Right cardiac atrium (tissue), 5 donors: ENCODE measurements around the gene SLC25A33. TPM values are rescaled to one million over a fixed set of nuclear protein-coding genes. Genes with fewer than 3 reads are reported as not detected.
"Not testable (repeated sequence)": the region's sequence is repeated elsewhere in the genome, so short reads cannot be mapped to it uniquely, and the experiment has no call there.

Experiments used
- ATAC-seq, 2 donors: fragments of 200-7000 bp; cut with Tn5 transposase; one replicate each; pipeline versions ENCODE4 v1.8.0 to v1.9.1; 2020; ENCODE audit warnings: moderate library complexity in 2 of 2, mild to moderate bottlenecking in 1 of 2
- DNase-seq, 3 donors: peaks; one replicate each; pipeline ENCODE4 v3.0.0-alpha.2; 2020
- H3K27ac ChIP-seq: one replicate; pipeline ENCODE4 v1.5.1; 2013; ENCODE audit warnings: mild to moderate bottlenecking, low read length, control low read depth, moderate library complexity
- H3K27me3 ChIP-seq: one replicate; pipeline ENCODE4 v1.6.1; 2013; ENCODE audit not compliant: control insufficient read depth, insufficient read depth
- H3K4me1 ChIP-seq: one replicate; pipeline ENCODE4 v1.6.1; 2013; ENCODE audit warnings: low read length; ENCODE audit not compliant: control insufficient read depth, insufficient read depth
- H3K4me3 ChIP-seq: one replicate; pipeline ENCODE4 v1.5.1; 2013; ENCODE audit warnings: low read length, control low read depth
- H3K9me3 ChIP-seq: one replicate; pipeline ENCODE4 v1.6.1; 2013; ENCODE audit warnings: low read length; ENCODE audit not compliant: control insufficient read depth
- WGBS: extraction: QIAGEN DNeasy Blood & Tissue Kit; methylation state at CpG from one replicate; pipeline ENCODE4 v1.1.7; 2013; 5-methylcytosine and 5-hydroxymethylcytosine counted together
- intact Hi-C, 4 donors: fragments of 100-400 bp; cut with DNase I; formaldehyde crosslinking; loops; one replicate each; pipeline versions ENCODE4 v1.11.0 to v1.14.0; 2022 to 2023
- polyA plus RNA-seq: library from polyadenylated mRNA; stranded (reverse); fragments of 200-250 nt; gene quantifications from one replicate; pipeline ENCODE4 v1.2.3, GENCODE V29; 2013
- total RNA-seq, 4 donors: library from RNA; stranded (reverse); fragmentation: NEBNext Ultra II Directional; extraction: Animal tissue kit (Norgen Biotek cat#: 25700); gene quantifications; one replicate each; pipeline ENCODE4 v1.2.1, GENCODE V29; 2021
- donor health status: healthy with polysubstance abuse.
- donor health status: DM: no; HTN: yes; CAD: no.
- donor health status: DM: no; HTN: no; CAD: no.
- donor health status: DM: no; HTN: yes; CAD: no; lungs with severe emphysema.
- donor health status: DM: yes; HTN: yes; CAD: no.

SLC25A33 gene
- total and polyA plus RNA-seq, 5 donors: 7.0 to 12.9 (median 8.4) TPM

DNA sequence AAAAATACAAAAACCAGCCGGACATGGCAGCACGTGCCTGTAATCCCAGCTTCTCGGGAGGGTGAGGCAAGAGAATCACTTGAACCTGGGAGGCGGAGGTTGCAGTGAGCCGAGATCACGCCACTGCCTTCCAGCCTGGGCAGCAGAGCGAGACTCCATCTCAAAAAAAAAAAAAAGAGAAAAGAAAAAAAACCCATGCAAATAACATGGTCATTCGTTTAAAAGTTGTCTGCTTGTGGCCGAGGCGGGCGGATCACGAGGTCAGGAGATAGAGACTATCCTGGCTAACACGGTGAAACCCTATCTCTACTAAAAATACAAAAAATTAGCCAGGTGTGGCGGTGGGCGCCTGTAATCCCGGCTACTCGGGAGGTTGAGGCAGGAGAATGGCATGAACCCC is 20.8 kb downstream of the SLC25A33 start:
- H3K27ac ChIP-seq, H3K27me3 ChIP-seq, intact Hi-C loops, H3K4me3 ChIP-seq, H3K4me1 ChIP-seq, H3K9me3 ChIP-seq, ATAC-seq, DNase-seq: not testable (repeated sequence)
- WGBS: 89% methylated on average over 17 of the region's 17 CpGs

DNA sequence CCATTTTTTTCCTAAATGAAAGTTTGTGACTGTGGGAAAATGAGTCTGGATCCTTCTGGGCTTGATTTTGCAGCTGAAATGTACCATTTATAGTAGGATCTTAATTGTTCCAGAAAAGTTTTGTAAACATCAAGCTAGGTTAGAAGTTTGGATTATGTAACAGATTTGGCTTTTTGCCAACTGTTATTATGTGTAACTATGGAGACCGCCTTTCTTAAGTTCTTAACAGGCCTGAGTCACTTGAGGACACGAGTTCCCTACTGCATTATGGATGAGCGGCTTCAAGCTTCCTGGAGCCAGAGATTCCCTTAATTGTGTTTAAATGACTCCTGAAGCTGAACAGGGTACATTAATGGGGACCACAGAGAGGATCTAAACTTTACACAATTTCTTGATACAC is 22.2 kb downstream of the SLC25A33 start:
- no peaks in the 10 kb centered on the region for H3K27me3 ChIP-seq
- DNase-seq: no peak
- WGBS: 14% methylated on average over 3 of the region's 3 CpGs
- ATAC-seq: peak; percentile 86 to 87
- intact Hi-C loops: no loop called here
- H3K9me3 ChIP-seq: no peaks in the 10 kb centered on the region
- no peak overlapping the region for H3K27ac ChIP-seq
- H3K4me3 ChIP-seq: no peak overlapping the region
- peaks cover 1% of the 10 kb centered on the region for H3K4me1 ChIP-seq

DNA sequence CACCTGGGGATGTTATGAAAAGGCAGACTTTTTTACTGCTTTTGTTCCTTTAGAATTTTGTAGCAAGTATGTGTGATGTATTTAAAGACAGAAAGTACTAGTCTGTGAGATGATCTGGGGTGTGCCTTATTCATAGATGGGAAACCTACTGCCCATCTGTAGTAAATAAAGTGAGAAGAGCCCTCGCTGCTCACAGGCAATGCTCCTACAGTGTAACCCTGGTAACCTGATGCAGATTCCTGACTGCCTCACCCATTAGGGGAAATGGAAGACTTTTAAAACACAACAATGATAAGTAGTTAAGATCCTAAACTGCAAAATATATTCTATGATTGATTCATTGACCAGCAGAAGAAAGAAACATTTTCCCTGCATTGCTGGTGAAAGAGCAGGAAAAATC is 30.0 kb downstream of the SLC25A33 start:
- Histone ChIP-seq H3K9me3 (no peaks in the 10 kb centered on the region), H3K27me3 (no peaks in the 10 kb centered on the region), H3K4me1 (no peaks in the 10 kb centered on the region), H3K4me3 (no peak overlapping the region), H3K27ac (no peak overlapping the region)
- 87% methylated on average over 1 of the region's 1 CpG for WGBS
- DNase-seq: no peak
- intact Hi-C loops: no loop called here
- ATAC-seq: no peak

DNA sequence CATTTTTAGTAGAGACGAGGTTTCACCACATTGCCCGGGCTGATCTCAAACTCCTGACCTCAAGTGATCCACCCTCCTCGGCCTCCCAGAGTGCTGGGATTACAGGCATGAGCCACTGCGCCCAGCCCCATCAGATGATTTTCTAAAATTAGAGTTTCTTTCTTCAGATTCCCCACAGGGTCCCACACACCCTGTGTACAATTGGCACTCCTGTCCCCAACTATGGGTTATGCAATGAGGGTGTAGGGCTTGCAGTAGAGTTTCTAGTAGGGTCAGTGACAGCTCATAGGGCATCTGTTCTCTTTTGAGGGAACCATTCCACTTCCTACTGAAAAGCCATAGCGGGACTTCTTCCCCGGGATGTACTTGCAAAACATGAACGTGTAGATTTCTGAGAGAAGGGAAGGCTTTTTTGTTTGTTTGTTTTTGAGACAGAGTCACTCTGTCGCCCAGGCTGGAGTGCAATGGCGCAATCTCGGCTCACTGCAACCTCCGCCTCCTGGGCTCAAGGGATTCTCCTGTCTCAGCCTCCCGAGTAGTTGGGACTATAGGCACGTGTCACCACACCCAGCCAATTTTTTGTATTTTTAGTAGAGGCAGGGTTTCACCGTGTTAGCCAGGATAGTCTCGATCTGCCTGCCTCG is 31.7 kb downstream of the SLC25A33 start:
- not testable (repeated sequence) for DNase-seq, H3K27me3 ChIP-seq, H3K27ac ChIP-seq, H3K9me3 ChIP-seq, ATAC-seq, H3K4me1 ChIP-seq, H3K4me3 ChIP-seq
- WGBS: 80% methylated on average over 16 of the region's 16 CpGs
- intact Hi-C loops: loop anchor here in 1 of 4 donors (5.0 kb wide), 1 partner anchor 74 kb away; no protein-coding TSS in a partner anchor

DNA sequence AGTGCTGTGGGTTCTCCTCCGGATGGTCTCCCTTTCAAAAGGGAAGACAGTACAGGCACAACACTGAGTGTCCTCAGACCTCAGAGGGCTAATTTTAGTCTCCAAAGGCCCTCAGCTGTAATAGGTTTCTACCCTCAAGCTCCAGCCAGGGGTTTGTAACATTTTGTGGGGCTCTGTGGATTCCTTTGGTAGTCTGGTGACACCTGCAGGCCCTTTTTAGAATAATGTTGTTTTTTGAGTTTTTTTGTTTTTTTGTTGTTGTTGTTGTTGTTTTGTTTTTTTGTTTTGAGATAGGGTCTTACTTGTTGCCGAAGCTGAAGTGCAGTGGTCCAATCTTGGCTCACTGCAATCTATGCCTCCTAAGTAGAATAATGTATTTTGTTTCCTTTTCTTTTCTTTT is 34.5 kb downstream of the SLC25A33 start:
- no peak overlapping the region for H3K27ac ChIP-seq
- H3K4me3 ChIP-seq: no peak overlapping the region
- intact Hi-C loops: loop anchor here in 3 of 4 donors (2.0 to 5.0 kb wide), 2 partner anchors 76 to 79 kb away; no protein-coding TSS in a partner anchor
- no peak for DNase-seq
- ATAC-seq: peak; percentile 30 to 49
- no peaks in the 10 kb centered on the region for H3K4me1 ChIP-seq
- 61% methylated on average over 2 of the region's 2 CpGs for WGBS
- H3K27me3 ChIP-seq: no peaks in the 10 kb centered on the region
- H3K9me3 ChIP-seq: no peaks in the 10 kb centered on the region

DNA sequence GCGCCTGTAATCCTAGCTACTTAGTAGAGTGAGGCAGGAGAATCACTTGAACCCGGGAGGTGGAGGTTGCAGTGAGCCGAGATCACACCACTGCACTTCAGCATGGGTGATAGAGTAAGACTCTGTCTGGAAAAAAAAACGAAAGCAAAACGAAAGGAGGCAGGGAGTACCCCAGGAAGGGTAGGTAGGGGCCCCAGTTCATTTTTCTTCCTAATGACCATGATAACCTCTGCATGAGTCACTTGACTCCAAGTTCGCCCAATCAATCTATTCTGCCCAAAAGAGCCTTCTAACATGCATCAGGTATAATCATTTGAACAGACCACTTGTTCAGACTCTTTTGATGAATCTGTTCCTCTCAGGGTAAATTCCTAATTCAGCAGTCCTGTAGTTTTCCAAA is 36.2 kb downstream of the SLC25A33 start:
- no peaks in the 10 kb centered on the region for H3K9me3 ChIP-seq
- WGBS: 85% methylated on average over 6 of the region's 6 CpGs
- H3K4me3 ChIP-seq: no peak overlapping the region
- H3K27me3 ChIP-seq: no peaks in the 10 kb centered on the region
- H3K4me1 ChIP-seq: no peaks in the 10 kb centered on the region
- intact Hi-C loops: loop anchor here in 1 of 4 donors (5.0 kb wide), 1 partner anchor 83 kb away; no protein-coding TSS in a partner anchor
- DNase-seq (no peak), ATAC-seq (no peak)
- H3K27ac ChIP-seq: no peak overlapping the region

DNA sequence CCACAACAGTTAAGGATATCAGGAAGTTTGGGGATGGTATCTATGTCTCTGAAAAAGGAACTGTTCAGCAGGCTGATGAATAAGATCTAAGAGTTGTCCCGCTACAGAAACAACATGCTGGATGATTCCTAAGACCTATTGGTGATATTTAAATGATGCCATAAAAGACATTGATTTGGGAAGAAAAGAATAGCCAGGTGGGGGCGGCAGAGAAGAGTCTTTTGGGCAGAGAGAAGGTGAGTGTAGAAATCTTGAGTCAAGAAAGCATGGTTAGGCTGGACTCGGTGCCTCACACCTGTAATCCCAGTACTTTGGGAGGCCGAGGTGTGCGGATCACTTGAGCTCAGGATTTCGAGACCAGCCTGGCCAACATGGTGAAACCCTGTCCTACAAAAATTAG is 37.6 kb downstream of the SLC25A33 start:
- no peaks in the 10 kb centered on the region for H3K4me1 ChIP-seq
- H3K27ac ChIP-seq: no peak overlapping the region
- intact Hi-C loops: loop anchor here in 1 of 4 donors (5.0 kb wide), 1 partner anchor 85 kb away; no protein-coding TSS in a partner anchor
- no peak for ATAC-seq
- no peaks in the 10 kb centered on the region for H3K27me3 ChIP-seq
- no peak overlapping the region for H3K4me3 ChIP-seq
- WGBS: 95% methylated on average over 6 of the region's 6 CpGs
- H3K9me3 ChIP-seq: no peaks in the 10 kb centered on the region
- DNase-seq: no peak

DNA sequence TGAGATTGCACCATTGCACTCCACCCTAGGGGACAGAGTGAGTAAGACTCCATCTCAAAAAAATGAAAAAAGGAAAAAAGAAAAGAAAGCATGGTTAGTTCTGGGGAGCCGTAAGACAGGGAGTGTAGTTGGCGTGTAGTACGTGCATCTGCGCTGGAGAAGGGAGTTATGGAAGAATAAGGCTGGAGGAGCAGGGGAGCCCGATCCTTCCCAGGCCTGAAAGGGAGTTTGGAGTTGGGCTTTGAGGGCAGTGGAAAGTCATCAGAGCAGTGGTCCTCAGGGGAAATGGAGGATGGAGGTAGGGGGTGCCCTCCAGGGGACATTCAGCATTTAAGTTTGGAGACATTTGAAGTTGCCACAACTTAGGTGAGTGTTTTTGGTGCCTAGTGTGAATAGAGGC is 38.2 kb downstream of the SLC25A33 start:
- Histone ChIP-seq H3K4me3 (no peak overlapping the region), H3K9me3 (no peaks in the 10 kb centered on the region), H3K4me1 (no peaks in the 10 kb centered on the region), H3K27me3 (no peaks in the 10 kb centered on the region), H3K27ac (no peak overlapping the region)
- ATAC-seq (no peak), DNase-seq (no peak)
- intact Hi-C loops: loop anchor here in 1 of 4 donors (5.0 kb wide), 1 partner anchor 85 kb away; no protein-coding TSS in a partner anchor
- WGBS: 89% methylated on average over 5 of the region's 5 CpGs

DNA sequence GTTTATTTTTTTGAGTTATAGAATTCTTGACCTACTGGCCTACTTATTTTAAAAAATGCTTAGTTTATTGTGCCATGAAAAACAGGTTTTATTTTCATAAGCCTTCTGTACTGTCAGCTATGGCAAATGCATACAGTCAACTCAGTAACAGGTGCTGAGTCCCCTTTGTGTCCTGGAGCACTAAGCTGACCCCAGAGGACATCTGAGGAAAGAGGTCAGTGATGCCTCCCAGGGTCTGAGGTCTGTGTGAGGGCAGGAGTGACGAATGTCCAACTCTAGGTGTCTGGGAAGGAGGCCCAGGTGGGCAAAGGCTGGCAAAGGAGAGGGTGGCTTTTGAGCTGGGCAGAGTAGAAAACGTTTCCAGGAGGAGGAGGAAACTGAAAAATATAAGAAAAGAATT is 41.7 kb downstream of the SLC25A33 start:
- intact Hi-C loops: no loop called here
- Histone ChIP-seq H3K27me3 (no peaks in the 10 kb centered on the region), H3K9me3 (no peaks in the 10 kb centered on the region), H3K4me1 (no peaks in the 10 kb centered on the region), H3K27ac (no peak overlapping the region), H3K4me3 (no peak overlapping the region)
- ATAC-seq (no peak), DNase-seq (no peak)
- WGBS: 94% methylated on average over 2 of the region's 2 CpGs

DNA sequence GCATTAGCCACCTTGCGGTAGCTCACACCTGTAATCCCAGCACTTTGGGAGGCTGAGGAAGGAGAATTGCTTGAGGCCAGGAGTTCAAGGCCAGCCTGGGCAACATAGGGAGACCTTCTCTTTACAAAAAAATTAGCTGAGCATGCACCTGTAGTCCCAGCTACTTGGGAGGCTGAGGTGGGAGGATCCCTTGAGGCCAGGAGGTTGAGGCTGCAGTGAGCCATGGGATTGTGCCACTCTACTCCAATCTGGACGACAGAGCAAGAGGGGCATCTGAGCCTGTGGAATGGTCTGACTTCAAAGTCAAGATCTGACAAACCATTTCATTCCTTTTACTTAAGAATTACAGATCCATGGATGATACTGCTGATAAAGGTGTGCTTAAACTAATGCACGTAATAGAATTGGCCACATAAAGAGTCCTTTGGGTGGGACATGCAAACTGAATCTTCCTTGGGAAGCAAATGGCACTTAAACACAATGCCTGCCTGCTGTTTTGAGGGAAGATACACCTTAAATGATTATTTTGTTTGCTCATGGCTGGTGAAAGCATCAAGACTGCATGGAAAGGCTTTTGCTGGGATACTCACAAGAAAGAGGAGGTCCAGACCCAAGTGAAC is 47.0 kb downstream of the SLC25A33 start:
- Histone ChIP-seq H3K4me1 (peaks cover 13% of the 10 kb centered on the region), H3K4me3 (no peak overlapping the region), H3K9me3 (no peaks in the 10 kb centered on the region), H3K27me3 (no peaks in the 10 kb centered on the region), H3K27ac (no peak overlapping the region)
- ATAC-seq (no peak), DNase-seq (no peak)
- WGBS: 91% methylated on average over 3 of the region's 3 CpGs
- intact Hi-C loops: no loop called here

DNA sequence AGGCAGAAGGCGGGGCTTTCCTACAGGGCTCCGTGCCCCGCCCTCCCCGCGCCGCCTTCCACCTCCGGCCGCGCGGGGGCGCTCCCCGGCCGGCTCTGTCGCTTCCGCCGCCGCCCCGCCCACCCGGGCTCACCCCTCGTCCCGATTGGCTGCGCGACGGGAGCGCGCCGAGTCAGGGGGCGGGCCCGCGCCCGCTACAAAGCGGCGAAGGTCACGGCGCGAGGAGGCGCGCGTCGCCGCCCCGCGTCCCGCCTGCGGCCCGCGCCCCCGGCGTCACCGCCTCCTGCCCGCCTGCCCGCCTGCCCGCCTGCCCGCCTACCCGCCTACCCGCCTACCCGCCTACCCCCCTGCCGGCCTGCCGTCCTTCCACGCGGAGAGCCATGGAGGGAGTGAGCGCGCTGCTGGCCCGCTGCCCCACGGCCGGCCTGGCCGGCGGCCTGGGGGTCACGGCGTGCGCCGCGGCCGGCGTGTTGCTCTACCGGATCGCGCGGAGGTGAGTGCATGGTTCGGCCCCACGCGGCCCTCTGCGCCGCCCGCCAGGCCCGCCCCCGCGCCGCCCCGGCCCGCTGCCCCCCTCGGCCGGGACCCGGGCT is 49.4 kb downstream of the SLC25A33 start, which contains the start of gene TMEM201:
Gene TMEM201 (plus strand): TSS at position 361 of the 593 bp plus-strand sequence. CDS start 20 bp downstream, at position 381.
- no peaks in the 10 kb centered on the region for H3K27me3 ChIP-seq
- no peaks in the 10 kb centered on the region for H3K9me3 ChIP-seq
- DNase-seq: peak; percentile 95 to 99 (median 98)
- peak within 1 kb of the TSS; percentile 42 for H3K27ac ChIP-seq
- ATAC-seq: peak; percentile 89 to 92
- peak within 1 kb of the TSS; percentile 76 for H3K4me3 ChIP-seq
- peaks cover 28% of the 10 kb centered on the region for H3K4me1 ChIP-seq
- intact Hi-C loops: no loop called here
- WGBS: under 1% methylated on average over 93 of the region's 94 CpGs
